NCI-H2029 (cell line): Measurements from ENCODE around the gene ARRDC3.
"Not testable (repeated sequence)": the region's sequence is repeated elsewhere in the genome, so short reads cannot be mapped to it uniquely, and the experiment has no call there.

Source experiments
- DNase-seq: peaks from one replicate; lab custom pipeline; 2025; lab: John Stamatoyannopoulos, UW

Gene ARRDC3

DNA sequence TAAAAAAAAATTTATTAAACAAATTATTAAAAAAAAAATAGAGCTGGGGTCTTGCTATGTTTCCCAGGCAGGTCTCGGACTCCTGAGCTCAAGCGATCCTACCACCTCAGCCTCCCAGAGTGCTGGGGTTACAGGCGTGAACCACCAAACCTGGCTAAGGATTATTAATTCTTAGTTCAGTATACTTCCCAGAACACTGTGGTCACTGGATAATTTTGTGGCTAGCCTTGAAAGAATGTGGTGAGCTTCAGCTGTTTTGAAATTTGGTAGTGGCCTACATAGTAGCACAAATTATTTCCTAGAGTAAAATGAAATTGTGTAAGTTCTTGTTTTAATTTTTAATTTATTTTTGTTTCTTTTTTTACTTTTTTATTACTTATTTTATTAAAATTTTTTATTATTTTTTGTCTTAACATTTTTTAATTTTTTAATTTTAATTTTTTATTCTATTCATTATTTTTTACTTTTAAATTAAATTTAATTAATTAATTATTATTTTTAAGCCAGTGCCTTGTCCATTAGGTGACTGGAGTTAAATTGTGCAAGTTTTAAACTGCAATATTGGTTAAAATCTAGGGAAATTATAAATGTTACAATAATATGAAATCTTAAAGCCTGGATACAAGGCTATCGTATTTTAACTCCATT, 23.0 kb downstream of the ARRDC3 start:
- DNase-seq = no peak

DNA sequence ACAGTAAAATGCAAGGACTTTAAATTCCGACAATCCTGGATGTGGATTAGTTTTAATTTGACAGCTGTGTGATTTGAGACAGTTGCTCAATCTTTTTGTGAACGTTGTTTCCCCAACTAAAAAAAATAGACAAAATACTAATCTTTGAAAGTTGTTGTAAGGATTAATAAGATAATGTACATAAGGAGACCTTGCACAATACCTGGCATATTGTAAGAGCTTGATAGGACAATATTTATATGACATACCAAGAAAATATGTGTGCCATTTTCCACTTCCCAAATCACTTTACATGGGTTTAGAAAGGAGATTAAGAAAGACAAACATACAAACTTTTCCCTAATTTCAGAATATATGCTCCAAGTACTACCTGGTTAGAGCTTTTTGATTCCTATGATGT, 25.3 kb downstream of the ARRDC3 start:
- DNase-seq = no peak

DNA sequence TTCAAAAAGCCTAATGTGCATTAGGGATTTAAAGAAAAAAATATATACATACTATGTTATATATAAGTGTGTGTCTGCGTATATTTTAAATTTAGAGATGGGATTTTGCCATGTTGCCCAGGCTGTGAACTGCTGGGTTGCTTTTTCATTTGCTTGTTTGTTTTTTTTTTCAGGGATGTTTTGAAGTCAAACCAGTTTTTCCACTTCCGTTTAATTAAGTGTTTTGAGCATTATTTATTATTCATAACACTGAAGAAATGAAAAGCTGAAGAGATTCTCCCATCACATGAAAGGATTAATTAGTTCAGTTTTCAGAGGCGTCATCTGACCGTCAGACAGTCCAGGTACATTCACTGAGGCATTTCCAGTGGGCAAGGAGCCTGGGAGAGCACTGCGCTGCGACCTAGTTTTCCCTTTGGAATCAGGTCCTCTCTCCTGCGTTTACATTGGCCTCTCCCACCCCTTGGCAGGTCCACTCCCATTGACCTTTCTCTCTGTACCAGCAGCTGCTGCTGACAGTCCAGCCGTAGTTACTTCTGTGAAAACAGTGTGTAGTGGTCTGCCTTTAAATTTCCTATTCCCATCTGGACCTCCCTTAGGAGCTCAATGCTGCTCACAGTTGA, 26.0 kb downstream of the ARRDC3 start:
- DNase-seq = no peak

DNA sequence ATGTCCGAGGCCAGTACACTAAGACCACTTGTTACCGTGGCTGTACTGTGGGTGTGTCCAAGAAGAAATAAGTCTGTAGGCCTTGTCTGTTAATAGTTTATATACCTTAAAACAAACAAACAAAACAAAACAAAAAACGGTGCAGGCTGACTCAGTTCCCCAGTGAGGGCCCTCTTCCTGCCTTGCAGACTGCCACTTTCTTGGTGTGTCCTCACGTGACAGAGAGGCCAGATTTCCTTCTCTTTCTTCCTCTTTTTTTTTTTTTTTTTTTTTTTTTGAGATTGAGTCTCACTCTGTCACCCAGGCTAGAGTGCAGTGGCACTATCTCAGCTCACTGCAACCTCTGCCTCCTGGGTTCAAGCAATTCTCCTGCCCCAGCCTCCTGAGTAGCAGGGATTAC, 28.2 kb downstream of the ARRDC3 start:
- DNase-seq = not testable (repeated sequence)

DNA sequence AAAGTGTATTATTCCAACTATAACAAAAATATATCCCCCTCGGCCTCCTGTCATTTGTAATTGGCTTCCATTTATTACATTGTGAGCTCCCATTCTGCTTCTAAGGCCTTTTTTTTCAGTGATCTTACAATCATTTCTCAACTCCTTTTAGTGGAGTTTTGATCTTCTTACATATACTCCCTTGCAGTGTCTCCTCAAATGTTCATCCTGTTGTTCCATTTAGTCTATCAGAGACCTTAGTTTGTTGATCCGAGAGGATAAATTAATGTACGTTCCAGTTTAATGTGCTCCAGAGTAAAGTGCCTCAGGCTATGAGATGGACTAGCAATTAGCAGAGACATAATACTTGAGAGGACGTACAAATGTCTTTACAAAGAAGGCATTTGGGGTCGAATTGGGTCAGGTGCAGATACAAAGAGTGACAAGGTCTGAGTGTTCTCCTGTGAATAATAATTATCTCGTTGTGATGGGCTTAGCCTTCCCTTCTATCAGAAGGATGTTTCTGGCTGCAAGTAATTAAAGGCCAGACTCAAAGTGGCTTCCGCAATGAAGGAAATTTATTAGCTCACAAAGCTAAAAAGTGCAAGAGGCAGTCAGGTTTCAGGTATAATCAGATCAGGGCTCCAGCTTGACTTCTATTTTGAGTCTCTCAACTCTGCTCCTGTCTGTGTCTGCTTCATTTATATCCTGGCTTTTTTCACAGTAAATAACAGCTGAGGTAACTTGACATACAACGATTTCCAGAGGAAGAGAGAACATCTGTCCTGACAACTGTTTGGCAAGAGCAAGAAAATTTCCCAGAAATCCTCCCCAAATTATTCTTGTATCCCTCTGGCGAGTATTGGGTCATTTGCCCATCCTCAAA, 30.1 kb downstream of the ARRDC3 start:
- DNase-seq = no peak

DNA sequence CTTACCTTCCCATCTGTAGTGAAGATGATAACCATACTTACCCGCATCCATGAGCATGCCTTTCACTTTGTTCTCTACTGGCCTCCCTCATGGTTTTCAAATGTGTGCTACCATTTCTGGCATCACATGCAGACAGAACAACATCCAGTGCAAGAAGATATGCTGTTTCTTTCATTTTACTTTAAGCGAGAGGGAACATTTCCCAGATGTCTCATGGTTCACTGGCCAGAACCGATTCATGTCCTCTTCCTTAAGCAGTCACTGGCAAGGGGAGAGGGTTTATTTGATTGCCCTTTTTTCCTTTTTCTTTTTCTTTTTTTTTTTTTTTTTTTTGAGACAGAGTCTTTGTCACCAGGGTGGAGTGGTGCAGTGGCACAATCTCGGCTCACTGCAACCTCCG, 37.7 kb downstream of the ARRDC3 start:
- DNase-seq = no peak

DNA sequence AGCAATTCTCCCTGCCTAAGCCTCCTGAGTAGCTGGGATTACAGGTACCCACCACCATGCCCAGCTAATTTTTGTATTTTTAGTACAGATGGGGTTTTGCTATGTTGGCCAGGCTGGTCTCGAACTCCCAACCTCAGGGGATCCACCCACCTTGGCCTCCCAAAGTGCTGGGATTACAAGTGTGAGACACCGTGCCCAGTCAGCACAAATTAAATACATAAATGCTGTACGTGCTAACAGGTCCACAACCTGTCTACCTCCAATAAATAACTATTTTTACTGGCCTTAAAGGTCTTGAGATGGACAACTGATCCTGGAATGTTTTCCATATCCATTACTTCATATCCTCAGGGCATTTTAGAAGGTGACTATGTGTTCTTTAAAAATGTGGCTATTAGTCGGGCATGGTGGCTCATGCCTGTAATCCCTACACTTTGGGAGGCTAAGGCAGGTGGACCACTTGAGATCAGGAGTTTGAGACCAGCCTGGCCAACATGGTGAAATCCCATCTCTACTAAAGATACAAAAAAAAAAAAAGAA, 38.4 kb downstream of the ARRDC3 start:
- not testable (repeated sequence) for DNase-seq

DNA sequence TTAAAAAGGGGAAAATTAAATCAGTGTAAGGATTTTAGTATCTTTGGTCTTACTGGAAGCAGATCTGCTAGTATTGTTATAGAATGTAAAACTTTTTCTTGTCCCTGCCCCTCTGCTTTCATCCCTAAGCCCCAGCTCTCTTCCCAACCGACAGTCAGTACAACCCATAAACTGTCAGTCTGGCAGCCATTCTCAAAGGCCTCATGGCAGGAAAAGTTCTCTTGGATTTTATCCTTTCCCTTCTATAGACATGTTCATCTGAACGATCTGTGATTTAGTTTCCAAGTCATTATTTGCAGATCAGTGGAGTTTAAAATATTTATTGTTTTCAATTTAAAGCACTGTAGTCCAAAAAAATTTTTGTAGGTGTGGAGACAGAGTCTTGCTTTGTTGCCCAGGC, 39.2 kb downstream of the ARRDC3 start:
- no peak for DNase-seq

DNA sequence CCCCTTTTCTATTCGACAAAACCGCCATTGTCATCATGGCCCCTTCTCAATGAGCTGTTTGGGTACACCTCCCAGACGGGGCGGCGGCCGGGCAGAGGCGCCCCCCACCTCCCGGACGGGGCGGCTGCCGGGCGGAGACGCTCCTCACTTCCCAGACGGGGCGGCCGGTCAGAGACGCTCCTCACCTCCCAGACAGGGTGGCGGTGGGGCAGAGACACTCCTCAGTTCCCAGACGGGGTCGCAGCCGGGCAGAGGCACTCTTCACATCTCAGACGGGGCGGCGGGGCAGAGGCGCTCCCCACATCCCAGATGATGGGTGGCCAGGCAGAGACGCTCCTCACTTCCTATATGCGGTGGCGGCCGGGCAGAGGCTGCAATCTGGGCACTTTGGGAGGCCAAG, 40.2 kb downstream of the ARRDC3 start:
- DNase-seq = not testable (repeated sequence)

DNA sequence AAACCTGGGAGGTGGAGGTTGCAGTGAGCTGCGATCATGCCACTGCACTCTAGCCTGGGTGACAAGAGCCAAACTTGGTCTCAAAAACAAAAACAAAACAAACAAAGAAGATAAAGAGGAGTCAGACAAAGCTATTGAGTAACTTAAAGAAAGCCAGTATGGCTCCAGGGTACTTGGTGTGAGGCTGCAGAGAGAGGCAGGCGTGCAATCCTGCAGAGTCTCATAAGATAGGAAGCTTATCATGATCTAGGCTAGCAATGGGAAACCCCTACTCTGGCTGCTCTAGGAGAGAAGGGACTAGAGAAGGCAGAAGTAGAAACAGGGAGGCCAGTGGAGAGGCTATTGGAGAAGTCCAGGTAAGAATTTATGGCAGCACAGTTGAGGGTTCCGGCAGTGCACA, 42.0 kb downstream of the ARRDC3 start:
- no peak for DNase-seq

DNA sequence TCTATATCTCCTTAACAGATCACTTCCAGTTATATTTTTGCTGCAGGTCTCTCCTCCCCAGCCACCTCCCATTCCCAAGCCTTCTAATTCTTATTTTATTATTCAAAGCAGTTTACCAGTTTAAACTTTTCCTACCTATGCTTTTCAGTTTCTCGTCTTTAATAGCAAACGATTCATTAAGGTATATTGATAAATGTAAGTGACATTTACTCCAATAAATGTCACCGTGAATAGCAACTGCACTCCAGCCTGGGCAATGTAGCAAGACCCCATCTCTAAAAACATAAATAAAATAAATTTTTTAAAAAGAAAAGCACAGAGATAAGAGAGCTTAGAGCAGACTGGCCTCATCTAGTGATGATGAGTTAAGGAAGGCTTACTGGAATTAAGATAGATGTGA, 42.6 kb downstream of the ARRDC3 start:
- no peak for DNase-seq

DNA sequence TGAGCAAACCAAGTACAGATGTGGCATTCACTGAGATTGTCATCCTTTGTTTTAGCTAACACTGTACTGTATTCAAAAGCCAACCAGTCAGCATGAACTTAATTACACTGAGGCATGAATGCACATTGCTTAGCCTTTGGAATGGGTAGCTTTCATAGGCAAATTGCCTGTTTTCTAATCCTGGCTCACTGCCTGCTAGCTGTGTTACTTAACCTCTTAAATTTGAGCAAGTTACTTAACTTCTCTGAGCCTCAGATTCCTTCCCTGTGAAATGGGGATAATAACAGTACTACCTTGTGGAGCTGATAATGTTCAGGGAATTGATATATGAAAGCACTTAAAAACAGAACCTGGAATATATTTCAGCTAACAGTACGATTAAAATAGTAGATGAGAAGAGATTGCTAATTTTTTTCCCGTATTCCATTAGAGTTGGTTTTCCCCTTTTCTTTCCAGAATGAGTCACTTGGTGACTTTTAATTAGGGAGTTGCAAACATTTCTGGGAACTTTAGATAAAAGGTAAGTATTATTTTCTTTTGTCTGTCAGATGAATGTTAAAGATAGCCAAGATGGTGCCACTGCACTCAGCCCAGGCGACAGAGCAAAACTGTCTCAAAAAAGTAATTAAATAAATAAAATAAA, 43.9 kb downstream of the ARRDC3 start:
- no peak for DNase-seq

DNA sequence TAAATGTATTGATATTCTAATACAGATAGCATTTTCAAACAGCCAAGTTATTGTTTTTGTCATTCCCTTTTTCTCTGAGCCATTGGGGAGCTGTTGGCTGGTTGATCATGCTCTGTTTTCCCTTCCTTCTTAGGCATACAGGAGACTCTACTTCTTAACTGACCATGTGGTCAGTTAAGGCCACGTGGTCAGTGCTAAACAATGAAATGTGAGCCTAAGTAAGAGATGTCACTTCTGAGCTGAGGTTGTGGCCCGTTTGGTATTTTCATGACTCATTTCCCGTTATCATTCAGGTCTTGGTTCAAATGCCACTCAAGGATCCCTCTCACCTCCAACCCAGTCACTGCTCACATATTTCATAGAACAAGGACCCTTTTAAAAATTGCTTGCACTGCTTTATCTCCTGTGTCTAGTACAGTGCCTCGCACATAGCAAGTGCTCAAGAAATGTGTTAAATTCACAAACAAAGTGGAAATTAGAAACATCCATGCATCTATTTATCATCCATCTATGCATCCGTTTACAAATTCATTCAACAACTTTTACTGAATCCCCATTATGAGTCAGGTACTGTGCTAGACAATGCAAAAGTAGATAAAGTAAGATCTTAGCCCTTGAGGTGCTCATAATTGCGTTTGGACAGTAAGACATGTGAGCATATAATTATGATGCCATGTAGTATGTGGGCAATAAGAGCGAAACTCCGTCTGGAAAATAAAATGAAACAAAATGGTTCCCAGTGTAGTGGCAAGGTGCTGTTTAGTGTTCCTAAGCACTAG, 50.7 kb downstream of the ARRDC3 start:
- peak; percentile 65 for DNase-seq

DNA sequence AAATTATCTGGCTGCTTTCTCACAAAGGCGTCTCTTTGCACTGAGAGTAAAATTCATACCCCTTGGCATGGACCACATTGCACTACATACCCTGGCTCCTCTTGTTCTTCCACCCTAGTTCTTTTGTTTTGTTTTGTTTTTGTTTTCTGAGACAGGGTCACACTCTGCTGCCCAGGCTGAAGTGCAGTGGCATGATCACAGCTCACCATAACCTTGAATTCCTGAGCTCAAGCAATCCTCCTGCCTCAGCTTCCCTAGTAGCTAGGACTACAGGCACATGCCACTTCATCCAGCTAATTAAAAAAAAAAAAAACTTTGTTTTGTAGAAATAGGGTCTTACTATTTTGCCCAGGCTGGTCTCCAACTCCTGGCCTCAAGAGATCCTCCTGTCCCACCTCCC, 51.4 kb downstream of the ARRDC3 start:
- no peak for DNase-seq

DNA sequence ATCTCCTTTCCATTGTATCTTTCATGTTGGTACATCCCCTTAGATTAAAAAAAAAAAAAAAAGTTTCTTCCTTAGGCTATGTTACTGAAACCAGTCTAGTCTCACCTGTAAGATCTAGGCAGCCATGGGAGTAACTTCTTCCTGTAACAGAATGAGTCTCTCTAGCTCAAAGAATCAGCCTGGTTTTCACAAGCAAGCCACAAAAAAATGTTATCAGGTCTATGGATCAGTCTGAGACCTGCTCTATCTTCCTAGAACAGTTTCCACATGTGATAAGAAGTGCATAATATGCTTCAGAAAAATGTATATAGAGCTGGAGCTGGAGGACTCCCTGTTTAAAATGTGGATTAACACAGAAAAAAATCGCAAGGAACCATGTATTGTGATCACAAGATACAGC, 53.8 kb downstream of the ARRDC3 start:
- DNase-seq = no peak

DNA sequence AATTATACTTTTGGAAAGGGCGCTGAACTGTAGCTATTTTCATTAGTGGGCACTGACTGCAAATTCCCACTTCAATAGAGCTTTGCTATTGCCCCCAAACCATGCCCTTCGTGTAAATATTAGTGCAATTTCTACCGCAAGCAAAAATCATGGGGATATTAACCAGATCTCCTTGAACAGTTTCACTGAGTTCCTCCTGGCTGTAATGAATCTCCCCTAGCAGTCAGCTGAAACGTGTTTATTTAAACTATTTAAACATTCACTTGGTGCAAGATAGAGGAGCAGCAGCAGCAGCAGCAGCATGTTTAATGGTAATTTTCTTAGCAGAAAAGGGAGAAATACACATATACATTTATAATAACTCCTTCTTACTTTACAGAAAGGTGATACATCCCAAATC, 54.4 kb downstream of the ARRDC3 start:
- no peak for DNase-seq

DNA sequence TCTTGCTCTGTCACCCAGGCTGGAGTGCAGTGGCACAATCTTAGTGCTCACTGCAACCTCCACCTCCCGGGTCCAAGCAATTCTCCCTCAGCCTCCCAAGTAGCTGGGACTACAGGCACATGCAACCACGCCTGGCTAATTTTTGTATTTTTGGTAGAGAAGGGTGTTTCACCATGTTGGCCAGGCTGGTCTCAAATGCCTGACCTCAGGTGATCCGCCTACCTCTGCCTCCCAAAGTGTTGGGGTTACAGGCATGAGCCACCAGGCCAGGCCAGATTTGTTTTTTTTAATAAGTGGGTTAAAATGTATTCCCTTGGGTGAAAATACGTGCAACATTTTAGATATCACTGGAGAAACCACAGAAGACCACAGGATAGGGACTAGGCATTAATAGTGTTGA, 60.1 kb downstream of the ARRDC3 start:
- DNase-seq = not testable (repeated sequence)

DNA sequence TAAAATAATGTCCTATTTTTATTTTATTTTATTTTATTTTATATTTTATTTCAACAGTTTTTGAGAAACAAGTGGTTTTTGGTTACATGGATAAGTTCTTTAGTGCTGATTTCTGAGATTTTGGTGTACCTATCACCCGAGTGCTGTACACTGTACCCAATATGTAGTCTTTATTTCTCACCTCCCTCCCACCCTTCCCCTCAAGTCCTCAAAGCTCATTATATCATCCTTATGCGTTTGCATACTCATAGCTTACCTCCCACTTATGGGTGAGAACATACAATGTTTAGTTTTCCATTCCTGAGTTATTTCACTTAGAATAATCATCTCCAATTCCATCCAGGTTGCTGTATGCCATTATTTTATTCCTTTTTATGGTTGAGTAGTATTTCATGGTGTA, 63.5 kb downstream of the ARRDC3 start:
- no peak for DNase-seq

DNA sequence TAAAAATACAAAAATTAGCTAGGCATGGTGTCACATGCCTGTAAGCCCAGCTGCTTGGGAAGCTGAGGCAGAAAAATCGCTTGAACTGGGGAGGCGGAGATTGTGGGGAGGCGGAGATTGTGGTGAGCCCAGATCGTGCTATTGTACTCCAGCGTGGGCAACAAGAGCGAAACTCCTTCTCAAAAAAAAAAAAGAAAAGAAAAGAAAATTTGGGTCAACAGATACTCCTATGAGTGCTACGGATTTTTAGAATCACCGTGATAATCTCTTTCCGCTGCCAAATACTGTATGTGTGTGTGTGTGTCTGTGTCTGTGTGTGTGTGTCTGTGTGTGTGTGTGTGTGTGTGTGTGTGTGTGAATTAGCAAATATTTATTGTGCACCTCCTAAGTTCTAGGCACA, 64.4 kb downstream of the ARRDC3 start:
- no peak for DNase-seq
